Adrenal gland (tissue), 5 donors: ENCODE measurements around the gene FBRSL1.

Experiments used
- CTCF ChIP-seq, 6 experiments: fragments of 450-650 bp in 4 of 6; fragments of 200-600 bp in 2 of 6; sonication (generic) in 1 of 6; IDR thresholded peaks; 1 replicate in 5 of 6; 2 replicates in 1 of 6; pipeline versions ENCODE4 v1.5.1 to v1.8.0; 2016 to 2021; ENCODE audit warnings: antibody characterized with exemption in 6 of 6, mild to moderate bottlenecking in 2 of 6, moderate library complexity in 1 of 6
- POLR2A ChIP-seq, 2 donors: fragments of 450-650 bp; IDR thresholded peaks; one replicate each; pipeline ENCODE4 v1.6.1; 2017; ENCODE audit warnings: antibody characterized with exemption in 2 of 2, mild to moderate bottlenecking in 2 of 2, moderate library complexity in 1 of 2
- donor health status: DM: no; HTN: no; CAD: no.

GRCh38 chr12:132477017-132477702 lies 12.8 kb upstream of the FBRSL1 start:
- TF ChIP-seq CTCF (IDR thresholded peaks at IDR 0.05) (no peak), POLR2A (IDR thresholded peaks at IDR 0.05) (no peak)
